Hypothalamus (tissue), 51 donors: ENCODE results near the gene C3orf22.
"Not testable (repeated sequence)": the region's sequence is repeated elsewhere in the genome, so short reads cannot be mapped to it uniquely, and the experiment has no call there.

Source experiments
- DNase-seq, 51 donors: peaks; one replicate each; lab custom pipeline; 2025; lab: John Stamatoyannopoulos, UW

The C3orf22 gene

DNA sequence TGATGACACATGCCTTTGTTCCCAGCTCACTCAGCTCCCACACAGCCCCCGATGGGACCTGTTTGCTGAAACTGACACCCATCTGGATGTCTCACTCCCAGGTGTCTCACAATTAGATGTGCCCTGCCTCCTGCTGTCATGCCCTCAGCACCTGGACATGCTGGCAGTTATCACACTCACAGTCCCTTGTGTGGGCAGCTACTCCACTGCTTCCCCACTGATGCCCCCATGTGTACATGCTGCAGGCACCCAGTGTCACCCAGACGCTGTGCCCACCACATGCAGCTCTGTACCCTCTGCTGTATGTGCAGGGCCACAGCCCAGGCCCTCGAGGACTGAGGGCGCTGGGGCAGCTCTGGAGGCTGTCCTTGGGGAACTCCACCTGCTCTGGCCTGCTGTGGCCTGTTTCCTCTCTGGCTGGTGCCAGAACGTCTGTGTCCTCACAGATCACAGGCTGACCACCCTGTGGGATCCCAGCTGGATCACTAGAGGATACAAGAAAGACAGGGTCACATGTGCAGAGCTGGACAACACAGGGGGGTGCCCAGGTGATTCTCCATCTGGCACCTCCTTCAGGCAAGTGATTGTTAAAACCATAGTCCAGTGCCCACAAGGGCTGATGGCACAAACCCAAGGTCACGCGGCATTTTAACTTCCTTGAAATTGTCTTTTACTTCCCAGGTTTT lies 14.0 kb downstream of the C3orf22 start:
- no peak for DNase-seq

- no peak for DNase-seq
Measured at GRCh38 chr3:126543457-126544061, 15.2 kb downstream of the C3orf22 start.

GRCh38 chr3:126542340-126543241 lies 16.1 kb downstream of the C3orf22 start:
- DNase-seq: no peak

GRCh38 chr3:126541628-126542339 lies 16.9 kb downstream of the C3orf22 start:
- no peak for DNase-seq

- DNase-seq: no peak
Measured at GRCh38 chr3:126540951-126541627, 17.6 kb downstream of the C3orf22 start.

- DNase-seq: no peak
Measured at GRCh38 chr3:126540342-126540849, 18.3 kb downstream of the C3orf22 start.

DNA sequence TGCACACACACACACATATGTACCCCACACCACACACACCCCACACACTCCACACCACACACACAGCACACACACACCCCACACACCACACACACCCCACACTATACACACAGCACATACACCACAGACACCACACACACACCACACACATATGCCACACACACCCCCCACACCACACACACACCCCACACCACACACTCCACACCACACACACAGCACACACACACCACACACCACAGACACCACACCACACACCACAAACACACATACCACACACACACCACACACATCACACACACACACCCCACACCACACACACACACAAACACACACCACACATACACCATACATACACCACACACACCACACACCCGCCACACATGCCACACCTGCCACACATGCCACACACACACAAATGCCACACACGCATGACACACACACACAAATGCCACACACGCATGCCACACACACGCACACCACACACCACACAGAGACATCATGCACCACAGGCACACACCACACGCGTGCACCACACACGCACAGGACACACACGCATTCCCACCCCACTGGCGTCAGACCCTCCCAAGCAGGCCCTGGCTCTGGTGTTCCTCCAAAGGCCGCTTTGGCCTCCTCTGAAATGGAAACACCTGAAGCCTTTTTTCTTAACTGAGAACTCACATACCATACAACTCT lies 19.0 kb downstream of the C3orf22 start:
- no peak for DNase-seq

- no peak for DNase-seq
Measured at GRCh38 chr3:126538966-126539365, 19.8 kb downstream of the C3orf22 start.

GRCh38 chr3:126538316-126538715 lies 20.4 kb downstream of the C3orf22 start:
- DNase-seq: no peak

GRCh38 chr3:126537730-126538281 lies 20.9 kb downstream of the C3orf22 start:
- DNase-seq: no peak

GRCh38 chr3:126537116-126537729 lies 21.5 kb downstream of the C3orf22 start:
- no peak for DNase-seq

DNA sequence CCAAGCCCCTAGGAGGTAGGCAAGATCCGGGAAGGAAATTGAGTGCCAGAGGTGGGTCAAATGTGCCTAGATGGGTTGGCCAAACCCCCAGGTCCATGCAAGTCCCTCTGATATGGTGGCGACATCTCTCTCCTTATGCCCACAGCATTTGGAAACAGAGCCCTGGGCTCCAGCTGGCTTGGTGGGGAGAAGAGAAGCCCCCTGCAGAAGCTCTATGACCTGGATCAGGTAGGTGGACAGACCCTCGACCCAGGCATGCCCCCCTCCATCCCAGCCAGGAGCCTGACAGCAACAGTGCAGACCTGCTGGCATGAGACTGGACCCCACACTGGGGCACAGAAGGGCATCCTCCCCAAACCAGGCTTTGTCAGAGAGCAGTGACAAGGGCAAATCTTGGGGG lies 22.6 kb downstream of the C3orf22 start:
- no peak for DNase-seq

GRCh38 chr3:126535636-126536035 lies 23.1 kb downstream of the C3orf22 start:
- no peak for DNase-seq

DNA sequence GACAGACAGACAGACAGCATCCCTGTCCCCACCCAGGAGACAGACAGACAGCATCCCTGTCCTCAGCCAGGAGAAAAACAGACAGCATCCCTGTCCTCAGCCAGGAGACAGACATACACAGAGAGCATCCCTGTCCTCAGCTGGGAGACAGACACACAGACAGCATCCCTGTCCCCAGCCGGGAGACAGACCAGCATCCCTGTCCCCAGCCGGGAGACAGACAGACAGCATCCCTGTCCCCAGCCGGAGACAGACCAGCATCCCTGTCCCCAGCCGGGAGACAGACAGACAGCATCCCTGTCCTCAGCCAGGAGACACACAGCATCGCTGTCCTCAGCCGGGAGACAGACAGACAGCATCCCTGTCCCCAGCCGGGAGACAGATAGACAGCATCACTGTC lies 24.0 kb downstream of the C3orf22 start:
- not testable (repeated sequence) for DNase-seq

GRCh38 chr3:126533506-126533905 lies 25.2 kb downstream of the C3orf22 start:
- DNase-seq: no peak

DNA sequence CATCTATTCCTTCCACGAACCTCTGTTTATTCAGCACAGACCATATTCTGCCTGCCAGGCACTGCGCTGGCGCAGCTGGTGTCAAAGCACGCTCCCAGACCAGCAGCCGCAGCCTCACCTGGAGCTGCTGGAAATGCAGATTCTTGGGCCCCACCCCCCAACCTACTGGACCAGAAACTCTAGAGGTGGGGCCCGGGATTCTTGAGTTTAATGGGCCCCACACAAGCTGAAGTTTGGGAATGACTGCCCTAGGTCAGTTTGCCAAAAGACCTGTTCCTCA lies 27.7 kb downstream of the C3orf22 start:
- no peak for DNase-seq

- peak in 5 of 51 donors; percentile 5 to 31 (median 21) for DNase-seq
Measured at GRCh38 chr3:126530171-126531050, 28.3 kb downstream of the C3orf22 start.

- DNase-seq: no peak
Measured at GRCh38 chr3:126529585-126530170, 29.1 kb downstream of the C3orf22 start.
